K562 (cell line): ENCODE results near the gene SLC25A2. TPM values are rescaled to one million over a fixed set of nuclear protein-coding genes. Genes with fewer than 3 reads are reported as not detected.

Source experiments
- BCL6 ChIP-seq: fragments of 250-450 bp; sonication (Bioruptor Pico); IDR thresholded peaks from 2 replicates; pipeline ENCODE4 v1.4.0; 2020
- BCOR ChIP-seq: fragments of 450-650 bp; IDR thresholded peaks from 2 replicates; pipeline ENCODE4 v1.6.1; 2016
- BHLHE40 ChIP-seq: IDR thresholded peaks from 2 replicates; pipeline ENCODE4 v1.6.1; 2011; ENCODE audit warnings: low read length, improper control_type of control experiment
- DNMT1 ChIP-seq: fragments of 450-650 bp; IDR thresholded peaks from 2 replicates; pipeline ENCODE4 v1.6.1; 2016; ENCODE audit warnings: antibody characterized with exemption, mild to moderate bottlenecking
- ELF4 ChIP-seq: fragments of 450-650 bp; formaldehyde crosslinking; IDR thresholded peaks from 2 replicates; pipeline ENCODE4 v1.4.0; 2022; ENCODE audit warnings: missing genetic modification characterization
- FUS ChIP-seq: fragments of 200-400 bp; formaldehyde crosslinking; optimal IDR thresholded peaks from 2 replicates; pipeline ENCODE3; 2017; ENCODE audit warnings: low read depth, low read length
- IRF2 ChIP-seq: sonication (generic); formaldehyde crosslinking; IDR thresholded peaks from 2 replicates; pipeline ENCODE4 v1.8.1; 2022; ENCODE audit warnings: mild to moderate bottlenecking, missing genetic modification reagents
- KLF6 ChIP-seq: fragments of 250-450 bp; sonication (Bioruptor Pico); IDR thresholded peaks from 2 replicates; pipeline ENCODE4 v1.4.0; 2020; ENCODE audit warnings: mild to moderate bottlenecking, moderate library complexity, borderline replicate concordance
- MXD1 ChIP-seq: fragments of 250-450 bp; sonication (Bioruptor Pico); IDR thresholded peaks from 2 replicates; pipeline ENCODE4 v1.8.0; 2021; ENCODE audit warnings: borderline replicate concordance, mild to moderate bottlenecking, moderate library complexity; ENCODE audit not compliant: poor library complexity, severe bottlenecking
- OTX1 ChIP-seq: fragments of 450-650 bp; formaldehyde crosslinking; IDR thresholded peaks from 2 replicates; pipeline ENCODE4 v1.4.0; 2022; ENCODE audit warnings: mild to moderate bottlenecking
- PATZ1 ChIP-seq: fragments of 250-450 bp; sonication (Bioruptor Pico); IDR thresholded peaks from 2 replicates; pipeline ENCODE4 v1.5.0; 2020; ENCODE audit warnings: mild to moderate bottlenecking, borderline replicate concordance
- POLR3G ChIP-seq: IDR thresholded peaks from 2 replicates; pipeline ENCODE4 v1.6.1; 2011; ENCODE audit not compliant: insufficient read length, insufficient replicate concordance; ENCODE audit errors: extremely low read depth
- PTBP1 ChIP-seq: fragments of 200-400 bp; formaldehyde crosslinking; IDR thresholded peaks from 2 replicates; pipeline ENCODE4 v1.6.1; 2017; ENCODE audit warnings: low read depth, low read length
- RBM22 ChIP-seq: fragments of 200-400 bp; formaldehyde crosslinking; IDR thresholded peaks from 2 replicates; pipeline ENCODE4 v1.6.1; 2018; ENCODE audit warnings: low read length, low read depth; ENCODE audit not compliant: poor library complexity, severe bottlenecking
- SIX5 ChIP-seq, 2 experiments: IDR thresholded peaks; 2 replicates each; pipeline ENCODE4 v1.6.1; 2011; ENCODE audit warnings: low read length in 2 of 2, borderline replicate concordance in 1 of 2, low read depth in 1 of 2, mild to moderate bottlenecking in 1 of 2, moderate library complexity in 1 of 2; ENCODE audit not compliant: insufficient read depth in 1 of 2
- SP1 ChIP-seq: sonication (generic); formaldehyde crosslinking; IDR thresholded peaks from 2 replicates; pipeline ENCODE4 v1.8.1; 2022; ENCODE audit warnings: mild to moderate bottlenecking, missing genetic modification reagents
- ZBED1 ChIP-seq: IDR thresholded peaks from 2 replicates; pipeline ENCODE4 v1.6.1; 2014
- ZMIZ1 ChIP-seq, 2 experiments: fragments of 150-350 bp in 1 of 2; IDR thresholded peaks; 2 replicates each; pipeline ENCODE4 v1.6.1; 2012 to 2016; ENCODE audit warnings: low read depth in 2 of 2, low read length in 2 of 2, mild to moderate bottlenecking in 1 of 2, moderate library complexity in 1 of 2
- ZNF143 ChIP-seq: sonication (generic); formaldehyde crosslinking; IDR thresholded peaks from 2 replicates; pipeline ENCODE4 v1.9.0; 2022; ENCODE audit warnings: mild to moderate bottlenecking, missing genetic modification reagents
- ZNF165 ChIP-seq: fragments of 250-450 bp; sonication (Bioruptor Pico); IDR thresholded peaks from 2 replicates; pipeline ENCODE4 v1.4.0; 2020; ENCODE audit warnings: borderline replicate concordance
- ZNF212 ChIP-seq: fragments of 450-650 bp; formaldehyde crosslinking; IDR thresholded peaks from 2 replicates; pipeline ENCODE4 v1.4.0; 2020; ENCODE audit warnings: mild to moderate bottlenecking
- ZNF764 ChIP-seq: fragments of 250-450 bp; sonication (Bioruptor Pico); IDR thresholded peaks from 2 replicates; pipeline ENCODE4 v1.4.0; 2020; ENCODE audit warnings: low read depth, mild to moderate bottlenecking, moderate library complexity
- ZZZ3 ChIP-seq: fragments of 450-650 bp; IDR thresholded peaks from 2 replicates; pipeline ENCODE4 v1.6.1; 2016; ENCODE audit warnings: antibody characterized with exemption, mild to moderate bottlenecking, moderate library complexity
- polyA plus RNA-seq, 8 experiments: library from polyadenylated mRNA; depleted of rRNA in 4 of 8; stranded (reverse) in 5 of 8; unstranded in 3 of 8; fragments of >200 nt; fragmentation: Nextera tagmentation in 2 of 8; fragmentation: Illumina TruSeq in 1 of 8; extraction: Ambion mirVana in 2 of 8; extraction: Trizol in 1 of 8; gene quantifications; 2 replicates each; pipeline versions ENCODE4 v1.2.1 to v1.2.3, GENCODE V29; 2011 to 2014; ENCODE audit warnings: inconsistent platforms in 1 of 8, missing spikeins in 1 of 8
- total RNA-seq, 7 experiments: library from RNA; depleted of rRNA in 6 of 7; stranded (reverse); fragments of >200 nt in 6 of 7; fragmentation: Illumina TruSeq in 2 of 7; extraction: Trizol in 2 of 7; gene quantifications; 2 replicates each; pipeline versions ENCODE4 v1.2.1 to v1.2.3, GENCODE V29; 2011 to 2021; ENCODE audit warnings: low replicate concordance in 1 of 7

The SLC25A2 gene
- total and polyA plus RNA-seq, 9 of the 15 experiments (the other 6 are each of a cell fraction or from before 2014, with no cell fraction given), result 0.09 to 0.11 (median 0.11) TPM; not detected in 6

GRCh38 chr5:141320225-141321169 is 16.6 kb upstream of the SLC25A2 start, which contains the start of gene TAF7 (continued):
- TF ChIP-seq ZMIZ1 (IDR thresholded peaks at IDR 0.05; ENCODE audit: low read depth in 2 of 2, low read length in 2 of 2) (no peak), SP1 (CRISPR knock-in tag) (0 out of 2 replicates have a peak, but pooled peaks have one; percentile 13), MXD1 (CRISPR knock-in tag) (no peak), ZNF143 (peak; percentile 44; the same call in 1 of the 2 replicates), FUS (no peak), IRF2 (no peak), BCOR (0 out of 2 replicates have a peak, but pooled peaks have one; percentile 45), ZNF764 (0 out of 2 replicates have a peak, but pooled peaks have one; percentile 20), RBM22 (no peak), ZNF212 (CRISPR knock-in tag) (no peak), PTBP1 (no peak), POLR3G (no peak), ZBED1 (peak; percentile 86), ZNF165 (no peak), BHLHE40 (0 out of 2 replicates have a peak, but pooled peaks have one; percentile 4), DNMT1 (no peak), OTX1 (peak; percentile 9; the same call in 1 of the 2 replicates), ELF4 (CRISPR knock-in tag) (no peak), BCL6 (CRISPR knock-in tag) (no peak), SIX5 (IDR thresholded peaks at IDR 0.05; ENCODE audit: borderline replicate concordance in 1 of 2, insufficient read depth in 1 of 2, low read depth in 1 of 2, low read length in 2 of 2) (no peak), KLF6 (CRISPR knock-in tag) (no peak), PATZ1 (CRISPR knock-in tag) (0 out of 2 replicates have a peak, but pooled peaks have one; percentile 55), ZZZ3 (no peak; the same call in 1 of the 2 replicates)
